Thyroid gland (tissue), 4 donors: ENCODE data around the gene SFT2D3.

Experiments
- CTCF ChIP-seq, 6 experiments: fragments of 200-600 bp in 3 of 6; fragments of 450-650 bp in 3 of 6; sonication (generic) in 3 of 6; IDR thresholded peaks; one replicate each; pipeline ENCODE4 v1.5.1; 2016 to 2019; ENCODE audit warnings: antibody characterized with exemption in 6 of 6, mild to moderate bottlenecking in 2 of 6, inconsistent platforms in 1 of 6, moderate library complexity in 1 of 6
- POLR2A ChIP-seq, 2 donors: fragments of 450-650 bp; IDR thresholded peaks; one replicate each; pipeline ENCODE4 v1.6.1; 2017; ENCODE audit warnings: antibody characterized with exemption in 2 of 2, mild to moderate bottlenecking in 2 of 2, moderate library complexity in 1 of 2

DNA sequence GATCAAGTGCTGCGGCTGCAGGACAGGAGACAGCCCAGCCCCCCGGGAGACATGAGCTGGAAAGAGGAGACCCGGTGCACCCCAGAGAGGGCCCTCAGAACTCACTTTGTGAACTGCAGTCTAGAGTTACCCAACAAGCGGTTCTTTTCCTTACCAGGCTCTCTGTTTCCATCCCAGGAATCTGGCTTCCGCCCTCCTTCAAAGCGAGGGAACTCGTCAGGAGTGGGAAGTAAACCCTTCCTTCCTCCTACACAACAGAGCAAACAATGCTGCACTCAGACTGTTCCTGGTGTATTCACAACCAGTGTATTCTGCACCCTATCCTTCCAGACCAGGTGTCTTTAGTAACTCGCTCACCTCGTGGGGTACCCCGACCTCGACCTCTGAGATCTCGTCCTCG, 8.0 kb downstream of the SFT2D3 start:
- TF ChIP-seq CTCF (IDR thresholded peaks at IDR 0.05) (no peak), POLR2A (IDR thresholded peaks at IDR 0.05) (no peak)
